ENCODE data around the gene FOXP2.

FOXP2 gene

GRCh38 chr7:114468844-114469243, 54.2 kb downstream of the FOXP2 start (continued):
- TF ChIP-seq POU6F1 (CRISPR knock-in tag; IDR thresholded peaks at IDR 0.05; ENCODE audit: borderline replicate concordance, low read depth) = no peak

- TF ChIP-seq ZC3H10 (CRISPR knock-in tag; IDR thresholded peaks at IDR 0.05) (no peak), CREB5 (CRISPR knock-in tag; IDR thresholded peaks at IDR 0.05; ENCODE audit: low read depth) (no peak), GLIS3 (CRISPR knock-in tag; IDR thresholded peaks at IDR 0.05) (no peak), PATZ1 (CRISPR knock-in tag; IDR thresholded peaks at IDR 0.05; ENCODE audit: borderline replicate concordance) (no peak), CSRNP3 (CRISPR knock-in tag; IDR thresholded peaks at IDR 0.05) (no peak), ZNF8 (CRISPR knock-in tag; IDR thresholded peaks at IDR 0.05) (no peak), ARNTL (CRISPR knock-in tag; IDR thresholded peaks at IDR 0.05; ENCODE audit: borderline replicate concordance, low read depth) (no peak), POU6F1 (CRISPR knock-in tag; IDR thresholded peaks at IDR 0.05; ENCODE audit: borderline replicate concordance, low read depth) (no peak), OSR1 (CRISPR knock-in tag; IDR thresholded peaks at IDR 0.05) (no peak)
- no peak for ATAC-seq
These were observed 58.4 kb downstream of the FOXP2 start for GRCh38 chr7:114472896-114473512.

GRCh38 chr7:114478384-114478783, 63.8 kb downstream of the FOXP2 start:
- no peak for ATAC-seq
- no peak for TF ChIP-seq ARNTL (CRISPR knock-in tag; IDR thresholded peaks at IDR 0.05; ENCODE audit: borderline replicate concordance, low read depth)
- TF ChIP-seq RARB (CRISPR knock-in tag; IDR thresholded peaks at IDR 0.05) = no peak
- no peak for TF ChIP-seq TCF4 (CRISPR knock-in tag; IDR thresholded peaks at IDR 0.05; ENCODE audit: borderline replicate concordance)
- no peak for TF ChIP-seq PPARA (CRISPR knock-in tag; IDR thresholded peaks at IDR 0.05; ENCODE audit: borderline replicate concordance)
- no peak for TF ChIP-seq ISL1 (CRISPR knock-in tag; IDR thresholded peaks at IDR 0.05)
- no peak for TF ChIP-seq OSR1 (CRISPR knock-in tag; IDR thresholded peaks at IDR 0.05)
- no peak for TF ChIP-seq BACH2 (CRISPR knock-in tag; IDR thresholded peaks at IDR 0.05; ENCODE audit: borderline replicate concordance)
- no peak for TF ChIP-seq ZNF8 (CRISPR knock-in tag; IDR thresholded peaks at IDR 0.05)
- TF ChIP-seq TOX (CRISPR knock-in tag; IDR thresholded peaks at IDR 0.05; ENCODE audit: borderline replicate concordance) = no peak

GRCh38 chr7:114481999-114482398, 67.4 kb downstream of the FOXP2 start:
- ATAC-seq = no peak
- no peak for TF ChIP-seq GLIS3 (CRISPR knock-in tag; IDR thresholded peaks at IDR 0.05)
- no peak for TF ChIP-seq TCF4 (CRISPR knock-in tag; IDR thresholded peaks at IDR 0.05; ENCODE audit: borderline replicate concordance)
- TF ChIP-seq ZNF565 (CRISPR knock-in tag; conservative IDR thresholded peaks at IDR 0.05; ENCODE audit: low read depth) = no peak
- no peak for TF ChIP-seq CSDC2 (CRISPR knock-in tag; IDR thresholded peaks at IDR 0.05)
- no peak for TF ChIP-seq POU6F1 (CRISPR knock-in tag; IDR thresholded peaks at IDR 0.05; ENCODE audit: borderline replicate concordance, low read depth)
- TF ChIP-seq BACH2 (CRISPR knock-in tag; IDR thresholded peaks at IDR 0.05; ENCODE audit: borderline replicate concordance) = no peak
- TF ChIP-seq RARB (CRISPR knock-in tag; IDR thresholded peaks at IDR 0.05) = no peak
- TF ChIP-seq ARNTL (CRISPR knock-in tag; IDR thresholded peaks at IDR 0.05; ENCODE audit: borderline replicate concordance, low read depth) = no peak
- TF ChIP-seq CREB5 (CRISPR knock-in tag; IDR thresholded peaks at IDR 0.05; ENCODE audit: low read depth) = no peak
- no peak for TF ChIP-seq OSR1 (CRISPR knock-in tag; IDR thresholded peaks at IDR 0.05)
- no peak for TF ChIP-seq ISL1 (CRISPR knock-in tag; IDR thresholded peaks at IDR 0.05)
- no peak for TF ChIP-seq ZNF8 (CRISPR knock-in tag; IDR thresholded peaks at IDR 0.05)
- TF ChIP-seq CSRNP3 (CRISPR knock-in tag; IDR thresholded peaks at IDR 0.05) = no peak
- no peak for TF ChIP-seq PPARA (CRISPR knock-in tag; IDR thresholded peaks at IDR 0.05; ENCODE audit: borderline replicate concordance)
- TF ChIP-seq SNAI2 (CRISPR knock-in tag; IDR thresholded peaks at IDR 0.05) = no peak
- no peak for TF ChIP-seq PATZ1 (CRISPR knock-in tag; IDR thresholded peaks at IDR 0.05; ENCODE audit: borderline replicate concordance)
